Panc1 (cell line): ENCODE results near the gene NPM1. TPM values are rescaled to one million over a fixed set of nuclear protein-coding genes. Genes with fewer than 3 reads are reported as not detected.

Experiments used
- ATAC-seq: fragments of 200-7000 bp; cut with Tn5 transposase; 2 replicates; pipeline ENCODE4 v1.9.1; 2020; ENCODE audit warnings: mild to moderate bottlenecking, moderate library complexity
- BruUV-seq: library from RNA; stranded (reverse); fragments of 400-500 nt; replicated peaks from 2 replicates; lab custom pipeline; 2021; lab: Mats Ljungman, UMichigan
- CTCF ChIA-PET: fragments of 300-600 bp; sonication (Branson Sonifier 250); formaldehyde crosslinking; loops from one replicate; lab custom pipeline; 2022; ENCODE audit warnings: antibody characterized with exemption; lab: Charles Lee
- POLR2A ChIA-PET: fragments of 300-600 bp; sonication (Branson Sonifier 250); formaldehyde crosslinking; loops from one replicate; lab custom pipeline; 2022; ENCODE audit warnings: antibody characterized with exemption; lab: Charles Lee
- DNase-seq: peaks from one replicate; pipeline ENCODE4 v3.0.0-alpha.2; 2010; ENCODE audit warnings: low read depth, low spot score
- H3K27ac ChIP-seq: 2 replicates; pipeline ENCODE4 v1.5.1; 2011; ENCODE audit warnings: mild to moderate bottlenecking, low read length, inconsistent platforms
- H3K27me3 ChIP-seq: fragments of 200-500 bp; sonication (Bioruptor generic); 2 replicates; pipeline ENCODE4 v1.6.0; 2014; ENCODE audit warnings: low read length, inconsistent platforms; ENCODE audit not compliant: control insufficient read depth, insufficient read depth
- H3K36me3 ChIP-seq: fragments of 200-500 bp; sonication (Bioruptor generic); 2 replicates; pipeline ENCODE4 v1.5.1; 2014; ENCODE audit warnings: inconsistent platforms, mild to moderate bottlenecking, low read length, moderate library complexity; ENCODE audit not compliant: control insufficient read depth, insufficient read depth
- H3K4me1 ChIP-seq: 2 replicates; pipeline ENCODE4 v1.5.1; 2011; ENCODE audit warnings: inconsistent platforms, mild to moderate bottlenecking, low read length, moderate library complexity; ENCODE audit not compliant: control insufficient read depth, insufficient read depth
- H3K4me3 ChIP-seq, 2 experiments: 2 replicates each; pipeline ENCODE4 v1.5.1; 2011 to 2012; ENCODE audit warnings: low read depth in 2 of 2, low read length in 2 of 2, mild to moderate bottlenecking in 2 of 2, inconsistent platforms in 1 of 2, moderate library complexity in 1 of 2
- H3K9me3 ChIP-seq: fragments of 200-500 bp; sonication (Bioruptor generic); 2 replicates; pipeline ENCODE4 v1.5.1; 2014; ENCODE audit warnings: low read depth, mild to moderate bottlenecking, inconsistent platforms, low read length, moderate library complexity; ENCODE audit not compliant: control insufficient read depth, insufficient read depth
- POLR2AphosphoS5 ChIP-seq: IDR thresholded peaks from 2 replicates; pipeline ENCODE4 v1.6.1; 2012; ENCODE audit warnings: mild to moderate bottlenecking, low read depth, low read length, moderate library complexity
- REST ChIP-seq, 2 experiments: IDR thresholded peaks; 2 replicates each; pipeline ENCODE4 v1.6.1; 2011 to 2012; ENCODE audit warnings: low read depth in 2 of 2, control low read depth in 1 of 2, low read length in 1 of 2, mild to moderate bottlenecking in 1 of 2, moderate library complexity in 1 of 2; ENCODE audit not compliant: insufficient read depth in 1 of 2
- SIN3A ChIP-seq: IDR thresholded peaks from 2 replicates; pipeline ENCODE4 v1.6.1; 2012; ENCODE audit warnings: low read depth, mild to moderate bottlenecking, low read length, moderate library complexity, borderline replicate concordance; ENCODE audit not compliant: insufficient read depth
- TCF7L2 ChIP-seq: IDR thresholded peaks from 2 replicates; pipeline ENCODE4 v1.6.1; 2011; ENCODE audit warnings: mild to moderate bottlenecking, low read depth, low read length, inconsistent platforms
- in situ Hi-C: cut with HindIII; loops from 2 replicates; pipeline ENCODE4 v1.10.0; 2016; ENCODE audit warnings: low sequenced_read_pairs, low pct_unique_long_range_greater_than_20kb
- intact Hi-C: fragments of 100-400 bp; cut with micrococcal nuclease; formaldehyde crosslinking; loops from one replicate; pipeline ENCODE4 v1.10.0; 2022; ENCODE audit not compliant: unreplicated experiment
- total RNA-seq: library from RNA; stranded (reverse); gene quantifications from one replicate; pipeline ENCODE4 v1.2.1, GENCODE V29; 2021; ENCODE audit not compliant: unreplicated experiment
- TF ChIP-seq, protein P1 (sequence below): fragments of 450-650 bp; IDR thresholded peaks from 2 replicates; pipeline ENCODE4 v1.5.1; 2017; ENCODE audit warnings: mild to moderate bottlenecking

NPM1 gene
- total RNA-seq, 1 experiment from 2014 or later = 1,864 TPM

GRCh38 chr5:171418316-171418981 is 30.8 kb downstream of the NPM1 start:
- ATAC-seq = peak; percentile 81
- BruUV-seq = no TSS peak
- peaks cover 37% of the 10 kb centered on the region for H3K4me1 ChIP-seq
- in situ Hi-C loops (loop anchor here (25.0 kb wide), 1 partner anchor 444 kb away; no protein-coding TSS in a partner anchor), intact Hi-C loops (loop anchor here (5.0 to 10.0 kb wide), 3 partner anchors 206 to 489 kb away; no protein-coding TSS in a partner anchor)
- DNase-seq = peak; percentile 56
- H3K27me3 ChIP-seq = no peaks in the 10 kb centered on the region
- H3K36me3 ChIP-seq = peaks cover 6% of the 10 kb centered on the region; the same call in 1 of the 2 replicates
- TF ChIP-seq SIN3A (0 out of 2 replicates have a peak, but pooled peaks have one; percentile 1), TCF7L2 (no peak), POLR2AphosphoS5 (no peak), REST (IDR thresholded peaks at IDR 0.05; ENCODE audit: insufficient read depth in 1 of 2, low read depth in 2 of 2, low read length in 1 of 2) (peak; percentile 89 to 95)
- TF ChIP-seq, protein P1, sequence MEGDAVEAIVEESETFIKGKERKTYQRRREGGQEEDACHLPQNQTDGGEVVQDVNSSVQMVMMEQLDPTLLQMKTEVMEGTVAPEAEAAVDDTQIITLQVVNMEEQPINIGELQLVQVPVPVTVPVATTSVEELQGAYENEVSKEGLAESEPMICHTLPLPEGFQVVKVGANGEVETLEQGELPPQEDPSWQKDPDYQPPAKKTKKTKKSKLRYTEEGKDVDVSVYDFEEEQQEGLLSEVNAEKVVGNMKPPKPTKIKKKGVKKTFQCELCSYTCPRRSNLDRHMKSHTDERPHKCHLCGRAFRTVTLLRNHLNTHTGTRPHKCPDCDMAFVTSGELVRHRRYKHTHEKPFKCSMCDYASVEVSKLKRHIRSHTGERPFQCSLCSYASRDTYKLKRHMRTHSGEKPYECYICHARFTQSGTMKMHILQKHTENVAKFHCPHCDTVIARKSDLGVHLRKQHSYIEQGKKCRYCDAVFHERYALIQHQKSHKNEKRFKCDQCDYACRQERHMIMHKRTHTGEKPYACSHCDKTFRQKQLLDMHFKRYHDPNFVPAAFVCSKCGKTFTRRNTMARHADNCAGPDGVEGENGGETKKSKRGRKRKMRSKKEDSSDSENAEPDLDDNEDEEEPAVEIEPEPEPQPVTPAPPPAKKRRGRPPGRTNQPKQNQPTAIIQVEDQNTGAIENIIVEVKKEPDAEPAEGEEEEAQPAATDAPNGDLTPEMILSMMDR = peak; percentile 93
- POLR2A ChIA-PET = no interaction called here
- H3K27ac ChIP-seq = peak overlapping the region; percentile 69
- peak overlapping the region; percentile 45 to 72 for H3K4me3 ChIP-seq
- CTCF ChIA-PET = interaction anchor here (1.3 to 2.0 kb wide), 3 partner anchors 188 to 440 kb away, joined by 4 to 6 read pairs (median 5); no protein-coding TSS in a partner anchor
- H3K9me3 ChIP-seq = no peaks in the 10 kb centered on the region

DNA sequence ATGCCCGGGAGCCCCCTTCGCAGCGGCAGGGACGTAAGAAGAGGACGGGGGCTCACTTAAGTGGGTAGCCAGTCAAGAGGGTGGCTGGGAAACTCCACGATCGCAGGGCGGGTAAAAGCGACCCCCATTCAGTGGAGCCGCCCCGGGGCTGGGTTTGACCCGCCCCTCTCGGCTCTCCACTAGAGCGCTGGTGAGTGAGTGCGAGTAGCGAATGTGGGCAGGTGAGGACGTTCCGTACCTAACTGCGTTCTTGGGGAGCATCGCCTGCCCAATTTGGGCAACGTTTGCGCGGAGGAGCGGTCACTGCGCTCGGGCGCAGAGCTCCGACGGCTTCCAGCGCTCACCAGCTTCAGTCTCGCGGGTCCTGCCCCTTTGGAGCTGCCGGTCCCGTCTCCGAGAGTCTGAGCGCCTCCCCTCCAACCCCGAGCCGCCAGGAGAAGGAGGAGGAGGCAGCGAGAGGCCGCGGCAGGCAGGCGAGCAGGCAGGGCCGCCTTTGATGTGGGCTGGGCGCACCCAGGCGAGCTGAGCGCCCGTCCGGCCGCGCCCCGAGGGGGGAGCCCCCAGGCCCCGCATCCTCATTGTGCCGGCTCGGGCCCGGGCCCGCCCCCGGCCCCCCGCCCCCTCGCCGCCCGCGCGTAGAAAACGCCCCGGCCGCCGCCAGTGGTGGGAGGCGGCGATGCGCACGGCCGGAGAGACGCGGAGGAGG is 31.5 kb downstream of the NPM1 start, which contains the start of gene FGF18:
FGF18 (plus strand) TSS at position 666 of the 706 bp plus-strand sequence. CDS start 553 bp downstream, outside the sequence.
- in situ Hi-C loops (loop anchor here (25.0 kb wide), 1 partner anchor 443 kb away; no protein-coding TSS in a partner anchor), intact Hi-C loops (loop anchor here (5.0 to 10.0 kb wide), 3 partner anchors 206 to 488 kb away; no protein-coding TSS in a partner anchor)
- ChIA-PET POLR2A (interaction anchor here (0.7 kb wide), 1 partner anchor 483 kb away, joined by 5 read pairs; no protein-coding TSS in a partner anchor), CTCF (interaction anchor here (1.3 to 2.0 kb wide), 3 partner anchors 187 to 439 kb away, joined by 4 to 6 read pairs (median 5); no protein-coding TSS in a partner anchor)
- DNase-seq (no peak), ATAC-seq (peak; percentile 81)
- H3K9me3 ChIP-seq = no peaks in the 10 kb centered on the region
- H3K27me3 ChIP-seq = no peaks in the 10 kb centered on the region
- 0 out of 2 replicates have a peak, but pooled peaks have one; percentile 3 for TF ChIP-seq SIN3A
- no peak for TF ChIP-seq POLR2AphosphoS5
- peak; percentile 98 for TF ChIP-seq TCF7L2
- TF ChIP-seq, protein P1 = peak; percentile 72; the same call in 1 of the 2 replicates
- TF ChIP-seq REST (IDR thresholded peaks at IDR 0.05; ENCODE audit: insufficient read depth in 1 of 2, low read depth in 2 of 2, low read length in 1 of 2) = no peak
- H3K27ac ChIP-seq = peak within 1 kb of the TSS; percentile 69
- no TSS peak for BruUV-seq
- H3K36me3 ChIP-seq = no peaks in the 10 kb centered on the region
- peak within 1 kb of the TSS; percentile 45 to 72 for H3K4me3 ChIP-seq
- H3K4me1 ChIP-seq = peaks cover 32% of the 10 kb centered on the region
